ENCODE results near the gene MGMT. TPM values are rescaled to one million over a fixed set of nuclear protein-coding genes. Genes with fewer than 3 reads are reported as not detected.

Gene MGMT
- total RNA-seq, 3 donors from 2014 or later, result 34.1 to 57.8 (median 46.7) TPM

GRCh38 chr10:129450391-129450790 lies 16.6 kb upstream of the MGMT start:
- Histone ChIP-seq H3K9me3 (no peaks in the 10 kb centered on the region), H3K4me1 (no peaks in the 10 kb centered on the region), H3K27me3 (no peaks in the 10 kb centered on the region), H3K4me3 (no peak overlapping the region), H3K36me3 (no peaks in the 10 kb centered on the region), H3K27ac (no peak overlapping the region)
- intact Hi-C loops (cut with DNase I; ENCODE audit: low total_unique reads), result no loop called here
- TF ChIP-seq POLR2AphosphoS5 (IDR thresholded peaks at IDR 0.05), result no peak
- TF ChIP-seq, protein P1, sequence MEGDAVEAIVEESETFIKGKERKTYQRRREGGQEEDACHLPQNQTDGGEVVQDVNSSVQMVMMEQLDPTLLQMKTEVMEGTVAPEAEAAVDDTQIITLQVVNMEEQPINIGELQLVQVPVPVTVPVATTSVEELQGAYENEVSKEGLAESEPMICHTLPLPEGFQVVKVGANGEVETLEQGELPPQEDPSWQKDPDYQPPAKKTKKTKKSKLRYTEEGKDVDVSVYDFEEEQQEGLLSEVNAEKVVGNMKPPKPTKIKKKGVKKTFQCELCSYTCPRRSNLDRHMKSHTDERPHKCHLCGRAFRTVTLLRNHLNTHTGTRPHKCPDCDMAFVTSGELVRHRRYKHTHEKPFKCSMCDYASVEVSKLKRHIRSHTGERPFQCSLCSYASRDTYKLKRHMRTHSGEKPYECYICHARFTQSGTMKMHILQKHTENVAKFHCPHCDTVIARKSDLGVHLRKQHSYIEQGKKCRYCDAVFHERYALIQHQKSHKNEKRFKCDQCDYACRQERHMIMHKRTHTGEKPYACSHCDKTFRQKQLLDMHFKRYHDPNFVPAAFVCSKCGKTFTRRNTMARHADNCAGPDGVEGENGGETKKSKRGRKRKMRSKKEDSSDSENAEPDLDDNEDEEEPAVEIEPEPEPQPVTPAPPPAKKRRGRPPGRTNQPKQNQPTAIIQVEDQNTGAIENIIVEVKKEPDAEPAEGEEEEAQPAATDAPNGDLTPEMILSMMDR (IDR thresholded peaks at IDR 0.05), result no peak
- no peak for TF ChIP-seq POLR2A (IDR thresholded peaks at IDR 0.05)
- no peak for DNase-seq (ENCODE audit: low spot score in 2 of 2)

GRCh38 chr10:129455625-129456024 lies 11.4 kb upstream of the MGMT start:
- no peak overlapping the region for H3K4me3 ChIP-seq
- H3K27ac ChIP-seq, result no peak overlapping the region
- DNase-seq (ENCODE audit: low spot score in 2 of 2), result no peak
- H3K27me3 ChIP-seq, result no peaks in the 10 kb centered on the region
- no peaks in the 10 kb centered on the region for H3K4me1 ChIP-seq
- no peaks in the 10 kb centered on the region for H3K9me3 ChIP-seq
- intact Hi-C loops (cut with DNase I; ENCODE audit: low total_unique reads), result no loop called here
- H3K36me3 ChIP-seq, result no peaks in the 10 kb centered on the region
- TF ChIP-seq, protein P1 (IDR thresholded peaks at IDR 0.05), result no peak
- TF ChIP-seq POLR2A (IDR thresholded peaks at IDR 0.05) (no peak), POLR2AphosphoS5 (IDR thresholded peaks at IDR 0.05) (no peak)

DNA sequence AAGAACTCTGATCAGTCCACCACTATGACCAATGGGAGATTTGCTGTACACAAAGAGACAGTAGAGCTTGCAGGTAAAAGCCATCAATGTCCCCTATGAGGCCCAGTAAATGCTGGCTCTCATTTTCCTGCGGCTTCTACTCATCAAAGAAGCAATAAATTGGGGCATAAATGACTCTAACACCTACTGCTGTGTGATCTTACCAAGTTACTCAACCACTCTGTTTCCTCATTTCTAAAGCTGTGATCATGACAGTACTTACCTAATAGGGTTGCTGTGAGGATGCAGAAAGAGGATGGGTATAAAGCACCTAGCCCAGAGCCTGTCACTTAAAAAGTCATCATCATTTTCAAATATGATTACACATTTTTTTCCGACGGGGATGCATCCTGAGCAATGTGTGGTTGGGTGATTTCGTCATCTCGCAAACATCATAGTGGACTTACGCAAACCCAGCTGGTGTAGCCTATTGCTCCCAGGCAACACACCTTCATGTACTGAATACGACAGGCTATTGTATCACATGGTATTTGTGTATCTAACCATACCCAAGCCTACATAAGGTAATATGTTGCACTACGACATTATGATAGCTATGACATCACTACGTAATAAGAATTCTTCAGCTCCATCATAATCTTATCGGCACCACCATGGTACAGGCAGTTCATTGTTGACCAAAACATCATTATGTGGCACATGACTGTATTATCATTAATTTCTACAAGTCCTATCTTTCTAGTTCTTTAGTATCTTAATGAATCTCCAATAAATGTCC lies 7.1 kb upstream of the MGMT start:
- DNase-seq (ENCODE audit: low spot score in 2 of 2), result no peak
- Histone ChIP-seq H3K27ac (no peak overlapping the region), H3K4me3 (no peak overlapping the region), H3K9me3 (no peaks in the 10 kb centered on the region), H3K36me3 (no peaks in the 10 kb centered on the region), H3K4me1 (no peaks in the 10 kb centered on the region), H3K27me3 (no peaks in the 10 kb centered on the region)
- TF ChIP-seq POLR2AphosphoS5 (IDR thresholded peaks at IDR 0.05) (no peak), POLR2A (IDR thresholded peaks at IDR 0.05) (no peak)
- TF ChIP-seq, protein P1 (IDR thresholded peaks at IDR 0.05), result no peak
- intact Hi-C loops (cut with DNase I; ENCODE audit: low total_unique reads), result no loop called here

DNA sequence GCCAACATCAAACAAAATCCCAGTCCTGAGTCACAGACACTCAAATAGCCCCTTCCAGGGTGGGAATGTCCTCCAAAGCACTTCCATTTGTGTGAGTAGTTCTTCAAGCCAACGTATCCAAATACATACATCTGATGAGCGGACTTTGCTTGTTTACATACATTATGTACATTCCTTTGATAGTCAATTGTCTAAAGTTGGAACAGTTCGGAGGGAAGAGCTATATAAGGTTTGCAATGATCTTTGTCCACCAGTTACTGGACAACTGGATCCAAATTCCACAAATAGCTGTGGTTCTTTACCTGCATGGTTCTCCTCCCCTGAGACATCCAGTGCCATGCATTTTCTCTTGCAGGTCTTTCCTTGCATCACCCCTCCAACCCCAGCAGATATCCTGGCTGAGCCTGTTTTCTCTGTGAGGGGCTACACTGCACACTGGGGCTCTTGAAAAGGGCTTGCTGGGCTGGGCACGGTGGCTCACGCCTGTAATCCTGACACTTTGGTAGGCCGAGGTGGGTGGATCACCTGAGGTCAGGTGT lies 4.7 kb upstream of the MGMT start:
- Histone ChIP-seq H3K27ac (no peak overlapping the region), H3K9me3 (no peaks in the 10 kb centered on the region), H3K36me3 (no peaks in the 10 kb centered on the region), H3K27me3 (no peaks in the 10 kb centered on the region), H3K4me1 (no peaks in the 10 kb centered on the region), H3K4me3 (no peak overlapping the region)
- TF ChIP-seq, protein P1 (IDR thresholded peaks at IDR 0.05), result no peak
- TF ChIP-seq POLR2AphosphoS5 (IDR thresholded peaks at IDR 0.05) (no peak), POLR2A (IDR thresholded peaks at IDR 0.05) (no peak)
- intact Hi-C loops (cut with DNase I; ENCODE audit: low total_unique reads), result no loop called here
- DNase-seq (ENCODE audit: low spot score in 2 of 2), result no peak

DNA sequence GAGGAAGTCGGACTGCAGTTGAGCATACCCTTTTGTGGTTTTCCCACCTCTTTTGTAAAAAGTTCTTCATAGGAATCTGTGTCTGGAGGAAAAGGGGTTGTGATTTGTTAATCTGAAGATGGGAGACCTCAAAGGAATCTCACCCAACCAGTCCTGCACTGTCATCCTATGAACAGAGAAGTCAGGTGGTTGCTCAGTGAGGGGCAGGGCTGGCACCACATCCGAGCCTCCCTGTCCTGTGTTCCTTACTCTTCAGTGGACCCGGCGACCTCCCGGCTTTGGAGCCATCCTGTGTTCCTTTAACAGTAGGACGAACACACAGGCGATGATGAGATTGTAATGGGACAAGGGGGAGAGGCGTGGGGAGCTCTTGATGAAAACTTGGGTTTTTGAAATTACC lies 2.8 kb upstream of the MGMT start:
- Histone ChIP-seq H3K27me3 (no peaks in the 10 kb centered on the region), H3K27ac (no peak overlapping the region), H3K9me3 (no peaks in the 10 kb centered on the region), H3K4me3 (no peak overlapping the region), H3K4me1 (no peaks in the 10 kb centered on the region), H3K36me3 (no peaks in the 10 kb centered on the region)
- no peak for DNase-seq (ENCODE audit: low spot score in 2 of 2)
- no peak for TF ChIP-seq POLR2A (IDR thresholded peaks at IDR 0.05)
- TF ChIP-seq, protein P1 (IDR thresholded peaks at IDR 0.05), result no peak
- no peak for TF ChIP-seq POLR2AphosphoS5 (IDR thresholded peaks at IDR 0.05)
- intact Hi-C loops (cut with DNase I; ENCODE audit: low total_unique reads), result no loop called here
